ENCODE results near the gene MAML1. TPM values are rescaled to one million over a fixed set of nuclear protein-coding genes. Genes with fewer than 3 reads are reported as not detected.
A peak's percentile ranks its signal among the peaks of the same experiment; 100 is the strongest.

Gene MAML1
- total and polyA plus RNA-seq, 10 of the 15 experiments (the other 5 are each of a cell fraction or from before 2014, with no cell fraction given) = 0.42 to 23.9 (median 7.3) TPM

- no peak for TF ChIP-seq USF2 (IDR thresholded peaks at IDR 0.05; ENCODE audit: borderline replicate concordance, low read depth, low read length)
- TF ChIP-seq RBBP5 (conservative IDR thresholded peaks at IDR 0.05) = no peak
- TF ChIP-seq BCLAF1 (IDR thresholded peaks at IDR 0.05) = 0 out of 2 replicates have a peak, but pooled peaks have one; percentile 52
- TF ChIP-seq CBX5 (IDR thresholded peaks at IDR 0.05; ENCODE audit: low read depth) = no peak
- TF ChIP-seq EED (IDR thresholded peaks at IDR 0.05; ENCODE audit: low read depth) = no peak
Observed at GRCh38 chr5:179795863-179796833, 63.5 kb downstream of the MAML1 start (continued).
